Tibial nerve (tissue), 4 donors: Measurements from ENCODE around the gene CHURC1. TPM values are rescaled to one million over a fixed set of nuclear protein-coding genes. Genes with fewer than 3 reads are reported as not detected.

Experiments
- DNase-seq, 2 donors: peaks; one replicate each; pipeline ENCODE4 v3.0.0-alpha.2; 2019; ENCODE audit warnings: low spot score in 2 of 2
- H3K27ac ChIP-seq, 4 donors: fragments of 200-600 bp; sonication (generic) in 3 of 4; one replicate each; pipeline ENCODE4 v1.5.1; 2017 to 2019; ENCODE audit warnings: mild to moderate bottlenecking in 1 of 4
- H3K27me3 ChIP-seq, 2 donors: fragments of 200-600 bp; sonication (generic) in 1 of 2; one replicate each; pipeline versions ENCODE4 v1.5.1 to v1.6.0; 2017 to 2019
- H3K36me3 ChIP-seq, 3 donors: fragments of 200-600 bp; sonication (generic); one replicate each; pipeline ENCODE4 v1.5.1; 2018 to 2019
- H3K4me1 ChIP-seq, 4 donors: fragments of 200-600 bp; sonication (generic) in 3 of 4; one replicate each; pipeline ENCODE4 v1.5.1; 2017 to 2019
- H3K4me3 ChIP-seq, 4 donors: fragments of 200-600 bp; sonication (generic) in 3 of 4; one replicate each; pipeline ENCODE4 v1.5.1; 2017 to 2019; ENCODE audit warnings: mild to moderate bottlenecking in 1 of 4, moderate library complexity in 1 of 4
- H3K9me3 ChIP-seq, 4 donors: fragments of 200-600 bp; sonication (generic) in 3 of 4; one replicate each; pipeline ENCODE4 v1.5.1; 2017 to 2019
- EP300 ChIP-seq, 2 donors: sonication (generic); formaldehyde crosslinking; IDR thresholded peaks; one replicate each; pipeline ENCODE4 v1.6.1; 2017; ENCODE audit warnings: antibody characterized with exemption in 2 of 2, mild to moderate bottlenecking in 1 of 2
- POLR2A ChIP-seq, 2 donors: fragments of 450-650 bp; IDR thresholded peaks; one replicate each; pipeline ENCODE4 v1.6.1; 2017; ENCODE audit warnings: antibody characterized with exemption in 2 of 2, mild to moderate bottlenecking in 2 of 2, moderate library complexity in 2 of 2
- WGBS, 2 donors: methylation state at CpG; one replicate each; pipeline ENCODE4 v1.1.5; 2018; 5-methylcytosine and 5-hydroxymethylcytosine counted together
- total RNA-seq, 4 donors: library from RNA; depleted of rRNA; stranded (reverse); fragments of >200 nt; gene quantifications; one replicate each; pipeline ENCODE4 v1.1.0, GENCODE V29; 2016
- TF ChIP-seq, protein P1 (sequence below), 5 experiments: fragments of 200-600 bp in 3 of 5; fragments of 450-650 bp in 2 of 5; sonication (generic) in 3 of 5; IDR thresholded peaks; one replicate each; pipeline ENCODE4 v1.5.1; 2016 to 2019; ENCODE audit warnings: antibody characterized with exemption in 5 of 5, mild to moderate bottlenecking in 3 of 5, moderate library complexity in 2 of 5

The CHURC1 gene
- total RNA-seq, 4 donors from 2014 or later: 75.0 to 131 (median 89.1) TPM

DNA sequence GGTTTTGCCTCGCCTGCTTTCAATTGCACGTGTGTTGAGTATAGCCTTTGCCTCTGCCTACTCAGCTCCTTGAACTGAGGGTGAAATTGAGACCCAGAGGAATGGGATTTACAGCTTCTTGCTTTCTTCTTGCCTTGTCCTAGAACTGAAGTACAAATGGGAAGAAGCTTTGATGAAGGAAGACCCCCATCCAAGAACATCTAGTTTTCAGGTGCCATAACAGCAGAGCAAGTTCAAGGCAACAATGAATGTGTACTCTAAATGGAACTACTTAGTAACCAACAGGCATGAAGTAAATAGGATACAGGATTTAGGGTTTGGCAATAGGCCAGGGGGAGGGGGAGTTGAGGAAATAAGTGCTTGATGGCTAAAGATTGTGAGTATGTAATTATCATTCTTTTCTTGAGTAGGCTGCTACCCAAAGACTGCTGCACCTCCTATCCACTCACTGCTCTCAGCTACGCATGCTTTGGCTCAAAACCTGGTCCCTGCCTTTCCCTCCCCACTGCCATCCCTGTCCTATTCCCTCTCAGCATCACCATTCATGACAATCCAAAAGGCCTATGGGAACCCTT is 26.2 kb downstream of the CHURC1 start:
- Histone ChIP-seq H3K4me1 (peaks cover 0 to 16% (median 0%) of the 10 kb centered on the region in 4 donors), H3K27me3 (no peaks in the 10 kb centered on the region), H3K27ac (no peak overlapping the region), H3K9me3 (no peaks in the 10 kb centered on the region), H3K4me3 (no peak overlapping the region), H3K36me3 (peaks cover 0 to 66% (median 0%) of the 10 kb centered on the region in 3 donors)
- DNase-seq: no peak
- TF ChIP-seq, protein P1, sequence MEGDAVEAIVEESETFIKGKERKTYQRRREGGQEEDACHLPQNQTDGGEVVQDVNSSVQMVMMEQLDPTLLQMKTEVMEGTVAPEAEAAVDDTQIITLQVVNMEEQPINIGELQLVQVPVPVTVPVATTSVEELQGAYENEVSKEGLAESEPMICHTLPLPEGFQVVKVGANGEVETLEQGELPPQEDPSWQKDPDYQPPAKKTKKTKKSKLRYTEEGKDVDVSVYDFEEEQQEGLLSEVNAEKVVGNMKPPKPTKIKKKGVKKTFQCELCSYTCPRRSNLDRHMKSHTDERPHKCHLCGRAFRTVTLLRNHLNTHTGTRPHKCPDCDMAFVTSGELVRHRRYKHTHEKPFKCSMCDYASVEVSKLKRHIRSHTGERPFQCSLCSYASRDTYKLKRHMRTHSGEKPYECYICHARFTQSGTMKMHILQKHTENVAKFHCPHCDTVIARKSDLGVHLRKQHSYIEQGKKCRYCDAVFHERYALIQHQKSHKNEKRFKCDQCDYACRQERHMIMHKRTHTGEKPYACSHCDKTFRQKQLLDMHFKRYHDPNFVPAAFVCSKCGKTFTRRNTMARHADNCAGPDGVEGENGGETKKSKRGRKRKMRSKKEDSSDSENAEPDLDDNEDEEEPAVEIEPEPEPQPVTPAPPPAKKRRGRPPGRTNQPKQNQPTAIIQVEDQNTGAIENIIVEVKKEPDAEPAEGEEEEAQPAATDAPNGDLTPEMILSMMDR (IDR thresholded peaks at IDR 0.05): no peak
- TF ChIP-seq EP300 (IDR thresholded peaks at IDR 0.05) (no peak), POLR2A (IDR thresholded peaks at IDR 0.05) (no peak)
- 86 to 89% methylated on average over 3 of the region's 3 CpGs for WGBS, 2 donors

DNA sequence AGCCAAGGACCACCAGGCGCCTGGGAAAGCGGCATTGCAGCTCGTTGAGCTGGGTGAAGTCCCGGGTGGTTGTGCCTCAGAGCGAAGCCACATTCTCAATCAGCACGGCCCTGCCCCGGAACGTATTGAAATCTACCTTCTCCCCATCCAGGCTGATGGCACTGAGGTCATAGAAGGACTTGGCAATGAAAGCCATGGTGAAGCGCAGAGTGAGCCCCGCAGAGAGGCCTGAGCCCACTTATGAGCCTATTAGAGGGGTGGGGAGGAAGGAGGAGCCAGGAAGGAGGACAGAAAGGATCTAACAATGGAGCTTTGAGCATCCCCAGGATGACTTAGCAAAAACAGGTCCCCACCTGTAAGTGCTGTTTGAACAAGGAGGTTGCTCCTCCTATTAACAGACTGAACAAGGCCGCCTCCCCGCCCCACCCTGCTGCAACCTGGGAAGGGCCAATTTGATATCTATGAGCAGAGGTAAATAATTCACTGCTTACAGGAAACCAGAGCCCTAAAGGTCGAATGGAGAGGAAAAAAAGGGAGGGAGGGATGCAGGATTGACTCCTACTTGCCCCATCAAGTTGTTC is 28.4 kb downstream of the CHURC1 start, which contains the start of gene GPX2:
GPX2 (minus strand) TSS at position 215 of the 581 bp plus-strand sequence; CDS start at position 196, 19 bp downstream.
- peak within 1 kb of the TSS in 1 of 4 donors; percentile 52 for H3K27ac ChIP-seq
- H3K27me3 ChIP-seq: no peaks in the 10 kb centered on the region
- DNase-seq: no peak
- H3K4me1 ChIP-seq: no peaks in the 10 kb centered on the region
- TF ChIP-seq EP300 (IDR thresholded peaks at IDR 0.05) (no peak), POLR2A (IDR thresholded peaks at IDR 0.05) (no peak)
- TF ChIP-seq, protein P1 (IDR thresholded peaks at IDR 0.05): no peak
- peak within 1 kb of the TSS in 1 of 4 donors; percentile 11 for H3K4me3 ChIP-seq
- no peaks in the 10 kb centered on the region for H3K9me3 ChIP-seq
- WGBS, 2 donors: 84 to 86% methylated on average over 13 of the region's 13 CpGs
- H3K36me3 ChIP-seq: peaks cover 0 to 75% (median 0%) of the 10 kb centered on the region in 3 donors

DNA sequence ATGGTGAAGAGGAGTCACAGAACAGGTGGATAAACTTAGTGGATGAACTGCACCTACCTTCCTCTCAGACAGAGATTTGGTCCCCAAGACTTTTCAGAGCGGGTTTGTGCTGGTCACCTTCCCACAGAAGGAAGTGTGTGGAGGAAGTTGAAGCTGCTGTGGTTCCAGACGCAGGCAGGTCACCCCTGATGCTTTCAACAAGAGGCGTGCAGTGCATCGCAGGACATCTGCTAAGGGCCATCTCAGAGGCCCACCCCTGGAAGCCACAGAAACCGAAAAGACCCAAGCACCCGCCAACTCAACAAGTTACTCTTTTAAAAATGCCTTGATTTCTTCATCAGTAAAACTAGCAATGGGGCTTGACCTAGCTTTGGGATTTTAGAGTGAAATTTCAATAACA is 29.3 kb downstream of the CHURC1 start:
- H3K4me3 ChIP-seq: no peak overlapping the region
- H3K27ac ChIP-seq: no peak overlapping the region
- no peaks in the 10 kb centered on the region for H3K27me3 ChIP-seq
- peaks cover 0 to 80% (median 0%) of the 10 kb centered on the region in 3 donors for H3K36me3 ChIP-seq
- DNase-seq: no peak
- no peaks in the 10 kb centered on the region for H3K9me3 ChIP-seq
- H3K4me1 ChIP-seq: no peaks in the 10 kb centered on the region
- TF ChIP-seq, protein P1 (IDR thresholded peaks at IDR 0.05): no peak
- TF ChIP-seq POLR2A (IDR thresholded peaks at IDR 0.05) (no peak), EP300 (IDR thresholded peaks at IDR 0.05) (no peak)
- WGBS, 2 donors: 66 to 69% methylated on average over 6 of the region's 6 CpGs

DNA sequence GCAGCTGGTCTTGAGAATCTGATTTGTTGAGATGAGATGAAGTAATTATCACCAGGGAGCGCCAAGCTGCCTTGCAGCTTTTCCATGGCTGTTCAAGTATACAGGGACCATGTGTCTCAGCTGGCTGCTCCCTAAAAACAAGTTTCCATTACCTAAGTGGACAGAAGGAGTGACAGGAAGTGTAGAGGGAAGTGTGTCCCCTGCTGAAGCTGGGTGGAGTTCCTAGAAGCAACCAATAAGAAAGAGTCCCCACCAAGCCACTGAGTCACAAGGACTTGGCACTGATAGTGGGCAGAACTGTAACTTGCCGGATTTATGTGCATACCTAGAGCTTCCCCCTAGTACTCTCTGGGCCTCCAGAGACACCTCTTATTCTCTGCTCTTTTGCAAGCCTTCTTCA is 29.8 kb downstream of the CHURC1 start:
- H3K27me3 ChIP-seq: no peaks in the 10 kb centered on the region
- H3K27ac ChIP-seq: no peak overlapping the region
- peaks cover 0 to 79% (median 0%) of the 10 kb centered on the region in 3 donors for H3K36me3 ChIP-seq
- TF ChIP-seq POLR2A (IDR thresholded peaks at IDR 0.05): no peak
- TF ChIP-seq, protein P1 (IDR thresholded peaks at IDR 0.05): no peak
- no peak for TF ChIP-seq EP300 (IDR thresholded peaks at IDR 0.05)
- H3K4me1 ChIP-seq: no peaks in the 10 kb centered on the region
- no peak for DNase-seq
- no peaks in the 10 kb centered on the region for H3K9me3 ChIP-seq
- WGBS, 2 donors: 87% methylated on average over 2 of the region's 2 CpGs
- no peak overlapping the region for H3K4me3 ChIP-seq

DNA sequence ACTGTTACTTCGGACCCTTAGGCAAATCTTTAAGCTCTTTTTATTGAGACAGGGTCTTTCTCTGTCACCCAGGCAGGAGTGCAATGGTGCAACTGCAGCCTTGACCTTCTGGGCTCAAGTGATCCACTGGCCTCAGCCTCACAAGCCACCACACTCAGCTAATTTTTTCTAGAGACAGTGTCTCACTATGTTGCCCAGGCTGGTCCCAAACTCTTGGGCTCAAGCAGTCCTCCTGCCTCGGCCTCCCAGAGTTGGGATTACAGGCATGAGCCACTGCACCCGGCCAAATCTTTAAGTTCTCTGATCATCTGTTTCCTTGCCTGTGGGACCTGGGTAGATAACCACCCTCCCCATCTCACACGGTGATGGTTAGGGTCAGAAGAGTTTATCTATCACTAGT is 30.6 kb downstream of the CHURC1 start:
- 71 to 75% methylated on average over 4 of the region's 4 CpGs for WGBS, 2 donors
- H3K4me1 ChIP-seq: no peaks in the 10 kb centered on the region

More for the DNA sequence above, 30.6 kb downstream of the CHURC1 start:
- H3K9me3 ChIP-seq: no peaks in the 10 kb centered on the region
- no peaks in the 10 kb centered on the region for H3K27me3 ChIP-seq
- TF ChIP-seq, protein P1 (IDR thresholded peaks at IDR 0.05): no peak
- no peak for TF ChIP-seq EP300 (IDR thresholded peaks at IDR 0.05)
- TF ChIP-seq POLR2A (IDR thresholded peaks at IDR 0.05): no peak
- no peak for DNase-seq
- peaks cover 0 to 79% (median 0%) of the 10 kb centered on the region in 3 donors for H3K36me3 ChIP-seq
- H3K27ac ChIP-seq: no peak overlapping the region
- no peak overlapping the region for H3K4me3 ChIP-seq
